ENCODE results near the gene DAPK2. TPM values are rescaled to one million over a fixed set of nuclear protein-coding genes. Genes with fewer than 3 reads are reported as not detected.
"Not testable (repeated sequence)": the region's sequence is repeated elsewhere in the genome, so short reads cannot be mapped to it uniquely, and the experiment has no call there.

Gene DAPK2
- total RNA-seq, 1 donor from 2014 or later: 43.4 TPM

DNA sequence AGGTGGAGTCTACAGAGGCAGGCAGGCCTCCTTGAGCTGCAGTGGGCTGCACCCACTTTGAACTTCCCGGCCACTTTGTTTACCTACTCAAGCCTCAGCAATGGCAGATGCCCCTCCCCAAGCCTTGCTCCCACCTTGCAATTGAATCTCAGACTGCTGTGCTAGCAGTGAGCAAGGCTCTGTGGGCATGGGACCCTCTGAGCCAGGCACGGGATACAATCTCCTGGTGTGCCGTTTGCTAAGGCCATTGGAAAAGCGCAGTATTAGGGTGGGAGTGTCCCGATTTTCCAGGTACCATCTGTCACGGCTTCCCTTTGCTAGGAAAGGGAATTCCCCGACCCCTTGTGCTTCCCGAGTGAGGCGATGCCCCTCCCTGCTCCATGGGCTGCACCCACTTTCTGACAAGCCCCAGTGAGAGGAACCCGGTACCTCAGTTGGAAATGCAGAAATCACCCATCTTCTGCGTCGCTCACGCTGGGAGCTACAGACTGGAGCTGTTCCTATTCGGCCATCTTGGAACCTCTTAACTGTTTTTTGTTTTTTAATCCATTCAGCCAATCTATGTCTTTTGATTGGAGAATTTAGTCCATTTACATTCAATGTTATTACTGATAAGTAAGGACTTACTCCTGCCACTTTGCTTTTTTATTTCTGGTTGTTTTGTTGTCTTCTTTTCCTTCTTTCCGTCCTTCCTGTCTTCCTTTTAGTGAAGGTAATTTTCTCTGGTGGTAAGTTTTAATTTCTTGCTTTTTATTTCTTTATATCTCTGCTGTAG lies 83.2 kb downstream of the DAPK2 start:
- DNase-seq; intact Hi-C loops (cut with micrococcal nuclease); ATAC-seq: not testable (repeated sequence)

DNA sequence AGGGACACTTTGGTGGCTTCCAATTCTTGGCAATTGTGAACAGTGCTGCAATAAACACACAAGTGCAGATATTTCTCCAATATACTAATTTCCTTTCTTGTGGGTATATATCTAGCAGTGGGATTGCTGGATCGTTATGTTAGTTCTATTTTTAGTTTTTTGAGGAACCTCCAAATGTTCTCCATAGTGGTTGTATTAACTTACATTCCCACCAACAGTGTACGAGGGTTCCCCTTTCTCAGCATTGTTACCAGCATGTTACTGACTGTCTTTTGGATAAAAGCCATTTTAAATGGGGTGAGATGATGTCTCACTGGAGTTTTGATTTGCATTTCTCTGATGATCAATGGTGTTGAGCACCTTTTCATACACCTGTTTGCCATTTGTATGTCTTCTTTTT lies 92.8 kb downstream of the DAPK2 start:
- no peak for DNase-seq
- peak; percentile 43 for ATAC-seq
- intact Hi-C loops (cut with micrococcal nuclease): no loop called here

DNA sequence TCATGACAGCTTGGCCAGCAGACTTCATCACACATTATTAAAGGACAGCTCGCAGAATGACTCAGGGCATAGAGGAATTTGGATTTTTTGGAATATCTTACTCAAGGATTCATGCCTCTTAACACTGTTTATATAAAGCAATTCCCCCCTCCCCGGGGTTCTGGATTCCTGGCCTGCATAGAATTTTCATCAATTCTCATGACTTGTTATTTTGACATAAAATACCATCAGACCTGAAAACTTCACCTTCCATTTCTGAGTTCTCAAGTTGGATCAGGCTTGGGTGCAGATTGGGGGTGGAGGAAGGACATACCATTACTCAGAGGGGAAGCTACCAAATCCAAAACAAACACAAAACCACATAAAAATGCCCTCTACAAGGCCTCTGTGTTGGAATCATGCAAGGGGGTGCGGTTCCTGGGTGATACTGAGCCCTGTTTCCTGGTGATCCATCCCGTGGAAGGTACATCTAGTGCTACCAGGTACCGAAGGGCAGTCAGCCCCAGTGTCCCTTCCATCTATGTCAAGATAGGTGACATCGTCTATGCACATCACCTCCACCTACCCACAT lies 95.3 kb downstream of the DAPK2 start:
- intact Hi-C loops (cut with micrococcal nuclease): no loop called here
- DNase-seq (no peak), ATAC-seq (no peak)

DNA sequence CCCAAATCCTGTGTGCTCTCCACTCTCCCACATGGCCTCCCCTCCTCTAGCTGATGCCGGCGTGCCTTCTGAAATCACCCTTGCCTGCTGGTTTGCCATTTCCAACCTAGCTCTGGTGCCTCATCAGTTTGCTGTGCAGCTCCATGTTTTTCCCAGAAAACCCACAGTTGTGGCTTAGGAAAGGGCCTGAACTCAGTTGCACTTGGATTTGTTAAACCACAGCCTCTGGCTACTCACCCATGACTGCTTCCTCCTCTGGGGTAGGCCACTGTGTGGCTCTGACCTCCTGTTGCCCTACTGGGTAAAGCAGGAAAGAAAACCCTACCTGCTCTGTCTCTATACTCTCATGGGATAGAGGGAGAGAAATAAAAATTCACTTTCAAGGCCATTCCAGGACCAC lies 97.3 kb downstream of the DAPK2 start:
- intact Hi-C loops (cut with micrococcal nuclease): no loop called here
- DNase-seq (no peak), ATAC-seq (no peak)

DNA sequence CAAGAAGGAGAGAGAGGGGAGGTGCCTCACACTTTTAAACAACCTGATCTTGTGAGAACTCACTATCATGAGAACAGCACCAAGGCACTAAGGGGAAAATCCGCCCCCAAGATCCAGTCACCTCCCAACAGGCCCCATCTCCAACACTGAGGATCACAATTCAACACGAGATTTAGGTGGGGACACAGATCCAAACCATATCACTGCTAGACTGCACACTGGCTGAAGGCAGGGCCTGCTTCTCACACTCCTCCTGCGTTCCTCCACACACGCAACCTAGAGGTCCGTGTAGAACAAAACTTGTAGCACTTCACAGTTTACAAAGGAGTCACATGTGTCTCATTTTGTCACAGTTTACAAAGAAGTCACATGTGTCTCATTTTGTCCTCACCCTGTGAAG lies 97.8 kb downstream of the DAPK2 start:
- ATAC-seq (no peak), DNase-seq (no peak)
- intact Hi-C loops (cut with micrococcal nuclease): no loop called here

DNA sequence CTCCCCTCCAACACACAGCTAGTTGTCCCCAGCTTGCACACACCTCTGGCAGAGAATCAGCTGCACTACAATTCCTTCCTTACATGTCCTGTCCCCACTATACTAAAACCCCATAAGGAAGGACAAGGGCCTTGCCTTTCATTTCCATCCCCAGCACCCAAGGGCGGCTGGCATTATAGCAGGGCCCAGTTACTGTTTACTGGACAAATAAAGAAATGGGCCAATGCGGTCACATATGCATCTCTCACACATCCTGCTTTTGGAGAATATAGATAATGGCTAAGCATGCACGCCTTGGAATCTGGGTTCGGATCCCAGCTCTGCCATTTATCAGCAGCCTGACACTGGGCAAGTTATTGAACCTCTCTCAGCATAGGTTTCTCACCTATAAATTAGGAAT lies 99.1 kb downstream of the DAPK2 start:
- intact Hi-C loops (cut with micrococcal nuclease): no loop called here
- ATAC-seq: no peak
- DNase-seq: no peak

DNA sequence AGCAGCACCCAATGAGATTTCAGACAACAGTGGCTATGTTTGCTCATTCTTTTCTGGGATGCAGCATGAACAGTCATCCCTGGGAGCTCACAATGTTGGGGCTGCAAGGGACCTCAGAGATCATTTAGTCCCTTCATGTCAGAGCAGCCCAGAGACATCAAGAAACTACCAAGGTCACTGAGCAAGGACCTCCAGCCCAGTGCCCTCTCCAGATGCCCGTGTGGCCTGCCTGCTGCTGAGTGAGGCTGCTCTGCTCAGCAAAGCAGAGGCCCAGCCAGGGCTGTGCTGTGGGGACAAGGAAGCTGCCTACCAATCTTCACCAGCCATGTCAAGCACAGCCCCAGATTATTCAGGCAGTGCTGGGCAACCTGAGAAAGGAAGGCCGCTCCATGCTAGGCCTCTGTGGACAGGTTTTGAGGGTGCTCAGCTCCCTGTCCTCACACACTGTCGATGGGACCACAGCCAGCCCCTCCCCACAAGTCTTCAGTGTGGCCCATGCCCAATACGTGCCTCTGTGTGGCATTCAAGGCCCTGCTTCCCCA lies 99.7 kb downstream of the DAPK2 start:
- DNase-seq (no peak), ATAC-seq (peak; percentile 9)
- intact Hi-C loops (cut with micrococcal nuclease): no loop called here

DNA sequence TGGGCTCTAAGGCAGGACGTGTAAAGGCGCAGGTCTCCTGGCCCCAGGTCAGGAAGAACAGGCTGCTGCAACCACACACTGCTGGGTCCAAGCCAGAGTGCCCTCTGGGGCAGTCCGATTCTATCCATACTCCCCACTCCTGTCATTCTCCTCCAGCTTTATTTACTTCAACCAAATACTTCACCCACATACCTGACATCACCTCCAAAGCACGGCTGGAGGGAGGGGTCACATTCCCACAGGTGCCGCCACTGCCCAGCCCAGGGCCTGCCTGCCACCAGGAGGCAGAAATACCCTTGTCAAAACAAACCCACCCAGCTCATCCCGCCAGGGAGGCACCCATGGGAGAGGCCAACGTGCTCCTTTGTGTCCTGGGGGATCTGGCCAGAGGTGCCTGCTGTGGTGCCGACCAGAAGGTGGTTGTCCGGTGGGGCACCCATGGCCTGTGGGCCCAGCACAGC lies 100.4 kb downstream of the DAPK2 start:
- ATAC-seq (peak; percentile 30), DNase-seq (no peak)
- intact Hi-C loops (cut with micrococcal nuclease): no loop called here

DNA sequence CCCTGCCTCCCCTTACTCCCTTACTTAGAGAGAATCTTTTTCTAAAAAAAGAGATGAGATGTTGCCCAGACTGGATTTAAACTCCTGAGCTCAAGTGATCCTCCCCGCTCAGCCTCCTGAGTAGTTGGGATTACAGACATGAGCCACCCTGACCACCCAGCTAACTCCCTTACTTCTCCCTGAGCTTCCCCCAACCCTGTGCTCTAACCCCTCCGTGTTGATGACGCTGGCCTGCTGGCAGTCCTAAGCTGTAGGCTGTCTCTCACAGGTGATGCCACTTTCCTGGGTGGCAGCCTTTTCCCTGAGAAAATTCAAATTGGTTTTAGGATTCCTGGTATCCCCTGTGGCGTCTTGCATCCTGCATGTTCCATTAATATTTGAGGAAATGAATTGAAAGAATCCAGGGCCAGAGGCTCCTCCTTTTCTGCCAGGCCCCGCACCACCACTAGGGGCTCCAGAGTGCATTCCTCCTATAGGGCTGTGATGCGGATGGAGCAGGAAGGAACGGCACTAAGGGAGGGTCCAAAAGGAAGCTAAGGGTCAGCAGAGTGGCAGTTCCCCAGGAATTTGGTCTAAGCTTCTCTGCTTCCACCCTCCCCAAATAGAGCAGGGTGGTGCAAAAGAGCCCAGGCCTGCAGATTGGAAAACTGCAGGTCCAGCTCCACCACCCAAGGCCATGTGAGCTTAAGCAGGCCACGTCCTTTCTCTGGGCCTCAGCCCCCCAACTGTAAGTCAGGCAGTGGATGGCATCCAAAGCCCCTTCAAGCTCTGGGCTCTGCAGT lies 101.1 kb downstream of the DAPK2 start:
- DNase-seq (peak; percentile 79), ATAC-seq (peak; percentile 75)
- intact Hi-C loops (cut with micrococcal nuclease): no loop called here

DNA sequence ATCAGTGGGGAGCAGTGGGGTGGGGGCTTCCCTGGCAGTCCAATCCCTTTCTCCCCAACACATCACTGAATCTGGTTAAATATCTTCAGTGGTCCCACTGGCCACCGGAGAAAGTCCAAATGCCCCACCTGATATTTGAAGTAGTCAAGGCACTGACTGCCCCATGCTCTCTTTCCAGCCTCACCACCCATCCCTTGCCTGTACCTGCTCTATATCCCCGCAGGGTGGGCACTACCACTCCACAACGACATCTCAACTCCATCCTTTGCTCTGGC lies 101.7 kb downstream of the DAPK2 start:
- intact Hi-C loops (cut with micrococcal nuclease): no loop called here
- no peak for DNase-seq

DNA sequence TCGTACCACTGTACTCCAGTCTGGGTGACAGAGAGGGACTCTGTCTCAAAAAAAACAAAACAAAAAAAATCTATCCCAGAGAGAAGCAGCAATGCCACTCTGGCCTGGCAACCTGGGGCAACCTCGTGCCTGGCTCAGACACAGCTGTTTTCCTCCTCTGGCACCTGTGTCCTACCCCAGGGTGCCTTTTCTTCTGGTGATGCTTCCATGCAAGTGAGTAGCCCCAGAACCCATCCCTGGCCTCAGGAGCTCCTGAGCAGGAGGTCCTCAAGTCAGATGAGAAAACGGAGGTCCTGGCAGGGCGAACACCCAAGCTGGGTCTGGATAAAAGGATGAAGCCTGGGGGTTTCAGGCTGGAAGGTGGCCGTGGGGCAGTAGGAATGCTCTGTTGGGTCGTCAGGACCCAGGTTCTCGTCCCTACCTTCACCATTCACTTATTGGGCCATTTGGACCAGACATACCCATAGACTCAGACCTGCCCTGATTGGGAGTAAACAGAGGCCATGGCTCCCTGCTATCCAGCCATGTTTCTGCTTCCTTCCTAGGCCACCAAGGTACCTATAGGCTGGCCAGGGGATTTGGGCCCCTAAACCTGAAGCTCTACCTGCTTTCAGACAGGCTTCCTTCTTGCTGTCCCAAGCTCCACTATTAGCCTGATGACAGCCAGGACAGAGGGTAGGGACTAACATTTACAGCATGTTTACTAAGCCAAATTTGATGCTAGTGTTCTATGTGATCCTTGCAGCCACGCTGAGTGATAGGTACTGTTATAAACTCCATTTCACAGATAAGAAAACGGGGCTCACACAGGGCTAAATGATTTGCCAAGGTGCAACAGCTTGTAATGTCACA lies 102.2 kb downstream of the DAPK2 start:
- DNase-seq: no peak
- intact Hi-C loops (cut with micrococcal nuclease): no loop called here

More for the DNA sequence above, 101.7 kb downstream of the DAPK2 start:
- no peak for ATAC-seq

DNA sequence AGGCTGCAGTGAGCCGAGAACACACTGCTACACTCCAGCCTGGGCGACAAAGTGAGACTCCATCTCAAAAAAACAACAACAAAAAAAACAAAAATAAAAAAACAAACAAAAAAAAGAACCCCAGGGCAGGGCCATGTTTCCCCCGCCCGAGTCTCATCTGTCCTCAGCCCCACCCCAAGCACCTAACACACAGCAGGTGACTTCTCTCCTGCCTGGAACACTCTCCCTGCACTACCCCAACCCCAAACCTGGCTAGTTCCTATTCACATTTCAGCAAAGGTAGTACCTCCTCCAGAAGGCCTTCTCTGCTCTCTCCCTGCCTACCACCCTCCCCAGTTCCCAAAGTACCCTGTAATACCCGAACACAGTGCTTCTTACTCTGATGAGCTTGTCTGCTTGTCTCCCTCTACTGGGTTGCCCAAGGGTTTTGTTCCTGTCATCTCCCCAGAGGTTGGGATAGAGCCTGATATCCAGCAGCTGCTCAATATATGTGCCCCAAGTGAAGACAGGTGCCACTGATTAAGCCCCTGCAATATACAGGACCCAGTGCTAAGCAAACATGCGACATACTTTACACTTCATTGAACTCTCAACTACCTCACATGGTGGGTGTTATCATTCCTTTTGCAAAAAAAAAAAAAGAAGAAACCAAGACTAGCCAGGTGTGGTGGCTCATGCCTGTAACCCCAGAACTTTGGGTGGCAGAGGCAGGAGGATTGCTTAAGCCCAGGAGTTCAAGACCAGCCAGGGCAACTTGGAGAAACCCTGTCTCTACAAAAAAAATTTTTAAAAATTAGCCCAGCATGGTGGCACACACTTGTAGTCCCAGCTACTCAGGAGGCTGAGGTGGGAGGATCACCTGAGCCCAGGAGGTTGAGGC lies 103.6 kb downstream of the DAPK2 start:
- DNase-seq (no peak), ATAC-seq (no peak)
- intact Hi-C loops (cut with micrococcal nuclease): no loop called here

More for the DNA sequence above, 102.2 kb downstream of the DAPK2 start:
- no peak for ATAC-seq

DNA sequence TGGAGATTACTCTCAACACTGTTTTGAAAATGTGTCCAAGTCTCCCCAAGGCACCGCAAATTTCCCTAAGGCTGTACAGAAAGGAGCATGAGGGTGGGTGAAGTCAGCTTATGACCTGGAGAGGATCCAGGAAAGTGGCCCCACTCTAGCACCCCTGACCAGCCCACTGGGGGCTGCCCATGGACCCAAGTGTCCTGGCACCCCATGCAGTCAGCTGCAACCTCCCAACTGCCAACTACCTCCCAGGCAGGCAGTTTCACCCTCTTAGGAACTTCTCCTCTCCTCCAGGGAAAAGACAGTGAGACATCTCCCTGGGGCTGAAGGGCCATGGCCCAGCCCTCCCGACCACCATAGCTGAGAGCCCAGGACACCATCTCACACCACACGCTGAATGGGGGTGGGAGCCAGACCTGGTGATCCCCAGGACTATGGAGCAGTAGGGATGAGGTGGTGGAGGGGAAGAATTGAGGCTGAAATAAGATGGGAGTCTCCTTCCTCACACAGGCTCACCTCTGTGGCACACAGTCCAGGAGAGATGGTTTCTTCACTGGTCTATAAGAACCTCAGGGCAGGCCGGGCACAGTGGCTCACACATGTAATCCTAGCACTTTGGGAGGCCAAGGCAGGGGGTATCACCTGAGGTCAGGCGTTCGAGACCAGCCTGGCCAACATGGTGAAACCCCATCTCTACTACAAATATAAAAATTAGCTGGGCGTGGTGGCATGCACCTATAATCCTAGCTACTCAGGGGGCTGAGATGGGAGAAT lies 104.4 kb downstream of the DAPK2 start:
- no peak for ATAC-seq

DNA sequence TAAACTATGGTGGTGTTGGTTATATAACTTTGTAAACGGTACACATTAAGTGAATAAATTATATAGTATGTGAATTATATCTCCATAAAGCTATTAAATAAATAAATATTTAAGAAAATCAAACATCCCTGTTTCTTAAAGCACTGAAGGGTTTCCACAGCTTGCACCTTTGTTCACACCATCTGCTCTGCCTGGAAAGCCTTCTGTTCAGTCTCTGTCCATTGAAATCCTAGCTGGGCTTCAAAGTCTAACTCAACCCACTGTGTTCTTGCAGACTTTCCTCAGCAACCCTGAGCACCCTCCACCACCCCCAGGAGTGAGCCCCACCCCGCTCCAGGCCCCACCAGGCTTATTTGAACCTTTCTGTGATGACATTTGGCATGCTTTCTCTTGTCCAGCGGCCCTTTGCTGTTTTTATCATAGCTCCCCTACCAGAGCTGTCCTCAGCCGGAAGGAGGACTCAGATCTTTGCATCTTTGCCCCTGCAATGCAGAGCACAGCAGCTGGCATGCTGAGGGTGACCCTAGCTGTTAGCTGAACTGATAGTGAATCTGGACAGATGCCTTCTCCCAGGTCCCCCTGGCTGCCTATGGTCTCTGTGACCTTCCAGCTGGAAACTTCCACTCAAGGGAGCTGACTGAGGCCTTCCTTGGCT lies 105.2 kb downstream of the DAPK2 start:
- DNase-seq: no peak
- peak; percentile 18 for ATAC-seq
- intact Hi-C loops (cut with micrococcal nuclease): no loop called here

More for the DNA sequence above, 104.4 kb downstream of the DAPK2 start:
- intact Hi-C loops (cut with micrococcal nuclease): no loop called here
- no peak for DNase-seq

DNA sequence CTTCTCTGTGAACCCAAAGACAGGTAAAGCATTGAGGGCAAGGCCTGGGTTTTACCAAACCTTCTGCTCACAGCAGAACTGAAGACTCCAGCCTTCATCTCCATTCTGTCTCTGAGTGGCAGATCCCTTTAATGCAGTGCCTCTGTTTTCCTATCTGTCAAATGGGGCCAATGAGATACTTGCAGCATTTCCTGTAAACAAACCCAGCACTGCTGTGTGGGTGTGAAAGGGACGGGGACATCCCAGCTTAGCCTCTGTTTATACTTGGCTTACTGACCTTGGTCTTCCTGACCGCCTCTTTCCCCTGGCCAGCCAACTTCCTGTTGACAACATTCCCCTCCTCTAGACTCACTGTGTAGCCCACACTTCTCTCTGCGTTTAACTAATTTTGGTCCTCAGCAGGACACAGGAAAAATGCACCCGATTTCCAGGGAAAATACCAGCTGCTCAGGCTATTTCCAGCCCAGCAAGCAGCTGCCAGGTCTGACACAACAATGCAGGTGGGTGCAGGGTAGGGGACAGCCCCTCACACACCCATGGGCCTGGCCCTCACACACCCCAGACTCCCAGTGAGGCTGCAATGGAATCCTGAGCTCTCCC lies 106.7 kb downstream of the DAPK2 start:
- intact Hi-C loops (cut with micrococcal nuclease): no loop called here
- ATAC-seq (peak; percentile 82), DNase-seq (peak; percentile 51)

DNA sequence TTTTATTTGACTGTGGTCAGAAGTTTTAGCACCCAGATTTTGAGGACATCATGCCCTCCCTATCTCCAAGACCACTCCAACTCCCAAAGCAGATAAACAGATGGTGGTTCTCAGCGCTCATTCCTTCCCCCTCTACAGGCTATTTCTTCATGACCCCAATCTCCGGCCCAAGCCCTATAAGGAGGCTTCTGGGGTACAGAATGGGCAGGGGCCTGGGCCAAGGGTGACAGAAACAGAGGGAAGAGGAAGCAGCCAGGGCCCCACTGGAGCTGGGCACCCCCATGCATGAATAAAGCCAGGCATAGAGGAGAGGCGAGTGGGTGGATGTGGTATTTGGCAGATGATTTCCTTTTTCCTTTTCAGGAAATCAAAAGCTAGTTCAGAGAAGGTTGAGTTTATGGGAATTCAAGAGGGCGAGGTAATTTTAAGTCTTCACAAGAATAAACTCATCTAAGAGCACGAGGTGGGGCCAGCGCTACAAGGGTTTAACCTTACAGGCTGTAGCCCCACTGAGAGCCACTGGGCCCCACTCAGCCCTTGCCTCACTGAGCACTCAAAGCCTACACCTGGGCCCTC lies 107.7 kb downstream of the DAPK2 start:
- DNase-seq: no peak
- intact Hi-C loops (cut with micrococcal nuclease): no loop called here

More for the DNA sequence above, 107.7 kb downstream of the DAPK2 start:
- ATAC-seq: no peak

All from left ventricle myocardium superior (tissue), 1 donor.